Activated naive CD8-positive, alpha-beta T cell treated with anti-CD3 and anti-CD28 coated beads, Interleukin-2, amount 10 ng/mL, durations not matched to agents 7 days and 5 days (primary cell): ENCODE results near the gene MARCHF7. TPM values are rescaled to one million over a fixed set of nuclear protein-coding genes. Genes with fewer than 3 reads are reported as not detected.
"Not testable (repeated sequence)": the region's sequence is repeated elsewhere in the genome, so short reads cannot be mapped to it uniquely, and the experiment has no call there.

Source experiments
- ATAC-seq: fragments of 150-1000 bp; cut with Tn5 transposase; one replicate; pipeline ENCODE4 v1.10.0; 2021; ENCODE audit warnings: low read depth, moderate library complexity
- POLR2A ChIA-PET: fragments of 350-600 bp; sonication (Branson Sonifier 250); formaldehyde crosslinking; loops from one replicate; lab custom pipeline; 2021; ENCODE audit warnings: antibody characterized with exemption; lab: Charles Lee
- DNase-seq: peaks from one replicate; pipeline ENCODE4 v3.0.0; 2021
- H3K27ac Mint-ChIP-seq: one replicate; pipeline ENCODE4 v1.8.0; 2022; ENCODE audit warnings: mild to moderate bottlenecking, mixed read lengths
- H3K27me3 Mint-ChIP-seq: one replicate; pipeline ENCODE4 v1.8.0; 2022; ENCODE audit warnings: mild to moderate bottlenecking, moderate library complexity, mixed read lengths
- H3K36me3 Mint-ChIP-seq: one replicate; pipeline ENCODE4 v1.8.0; 2021; ENCODE audit warnings: mild to moderate bottlenecking, mixed read lengths
- H3K4me1 Mint-ChIP-seq: one replicate; pipeline ENCODE4 v1.8.0; 2021; ENCODE audit warnings: mixed read lengths
- H3K4me3 Mint-ChIP-seq: one replicate; pipeline ENCODE4 v1.8.0; 2022; ENCODE audit warnings: mild to moderate bottlenecking, moderate library complexity, mixed read lengths
- H3K9me3 Mint-ChIP-seq: one replicate; pipeline ENCODE4 v1.8.0; 2021; ENCODE audit warnings: mixed read lengths
- total RNA-seq, 2 experiments: library from RNA; stranded (reverse); gene quantifications; one replicate each; pipeline ENCODE4 v1.2.3, GENCODE V29; 2021

The MARCHF7 gene
- total RNA-seq: 100 to 1,000 TPM in 1 of 2 experiments, 10 to 100 TPM in 1; 92.1 to 106 TPM

- Mint-ChIP-seq H3K9me3 (no peaks in the 10 kb centered on the region), H3K36me3 (peaks cover 32% of the 10 kb centered on the region), H3K27ac (peak within 1 kb of the TSS; percentile 100), H3K4me3 (peak within 1 kb of the TSS; percentile 98), H3K27me3 (no peaks in the 10 kb centered on the region), H3K4me1 (peaks cover 39% of the 10 kb centered on the region)
- DNase-seq (peak; percentile 99), ATAC-seq (peak; percentile 94)
- POLR2A ChIA-PET: interaction anchor here (0.6 to 2.4 kb wide), 20 partner anchors 9 to 717 kb away, joined by 3 to 20 read pairs (median 4); partner anchors contain the start of genes LY75 and WDSUB1
Observed at GRCh38 chr2:159712143-159712928, at the start of gene MARCHF7. MARCHF7 (plus strand) TSS chr2:159712506; CDS start chr2:159729023, 16,517 bp downstream.

- H3K4me1 Mint-ChIP-seq, H3K9me3 Mint-ChIP-seq, H3K4me3 Mint-ChIP-seq, ATAC-seq, DNase-seq, POLR2A ChIA-PET, H3K27ac Mint-ChIP-seq, H3K27me3 Mint-ChIP-seq, H3K36me3 Mint-ChIP-seq: not testable (repeated sequence)
Observed at GRCh38 chr2:159667423-159667822, 44.9 kb upstream of the MARCHF7 start.

GRCh38 chr2:159671047-159671446, 41.3 kb upstream of the MARCHF7 start:
- DNase-seq (no peak), ATAC-seq (no peak)
- no peaks in the 10 kb centered on the region for H3K9me3 Mint-ChIP-seq
- H3K27ac Mint-ChIP-seq: no peak overlapping the region
- H3K4me1 Mint-ChIP-seq: no peaks in the 10 kb centered on the region
- POLR2A ChIA-PET: no interaction called here
- no peak overlapping the region for H3K4me3 Mint-ChIP-seq
- H3K27me3 Mint-ChIP-seq: no peaks in the 10 kb centered on the region
- H3K36me3 Mint-ChIP-seq: peaks cover 2% of the 10 kb centered on the region

GRCh38 chr2:159677654-159678053, 34.7 kb upstream of the MARCHF7 start:
- Mint-ChIP-seq H3K27me3 (no peaks in the 10 kb centered on the region), H3K36me3 (no peaks in the 10 kb centered on the region), H3K4me1 (no peaks in the 10 kb centered on the region), H3K4me3 (no peak overlapping the region), H3K27ac (no peak overlapping the region), H3K9me3 (no peaks in the 10 kb centered on the region)
- DNase-seq (no peak), ATAC-seq (no peak)
- POLR2A ChIA-PET: no interaction called here

GRCh38 chr2:159680692-159681091, 31.6 kb upstream of the MARCHF7 start:
- POLR2A ChIA-PET: no interaction called here
- Mint-ChIP-seq H3K4me3 (no peak overlapping the region), H3K9me3 (no peaks in the 10 kb centered on the region), H3K36me3 (no peaks in the 10 kb centered on the region), H3K4me1 (no peaks in the 10 kb centered on the region), H3K27ac (no peak overlapping the region), H3K27me3 (no peaks in the 10 kb centered on the region)
- no peak for ATAC-seq
- no peak for DNase-seq

- H3K4me3 Mint-ChIP-seq: no peak overlapping the region
- H3K9me3 Mint-ChIP-seq: no peaks in the 10 kb centered on the region
- POLR2A ChIA-PET: no interaction called here
- H3K27me3 Mint-ChIP-seq: no peaks in the 10 kb centered on the region
- no peak overlapping the region for H3K27ac Mint-ChIP-seq
- ATAC-seq (no peak), DNase-seq (no peak)
- no peaks in the 10 kb centered on the region for H3K36me3 Mint-ChIP-seq
- H3K4me1 Mint-ChIP-seq: no peaks in the 10 kb centered on the region
Observed at GRCh38 chr2:159683817-159684216, 28.5 kb upstream of the MARCHF7 start.

GRCh38 chr2:159684796-159685195, 27.5 kb upstream of the MARCHF7 start:
- Mint-ChIP-seq H3K36me3 (no peaks in the 10 kb centered on the region), H3K4me3 (no peak overlapping the region), H3K27me3 (no peaks in the 10 kb centered on the region), H3K27ac (no peak overlapping the region), H3K4me1 (no peaks in the 10 kb centered on the region), H3K9me3 (peaks cover 1% of the 10 kb centered on the region)
- POLR2A ChIA-PET: no interaction called here
- ATAC-seq: no peak
- no peak for DNase-seq

GRCh38 chr2:159694500-159695040, 17.7 kb upstream of the MARCHF7 start:
- no peak overlapping the region for H3K4me3 Mint-ChIP-seq
- no peak for DNase-seq
- POLR2A ChIA-PET: no interaction called here
- no peak for ATAC-seq
- no peaks in the 10 kb centered on the region for H3K4me1 Mint-ChIP-seq
- no peak overlapping the region for H3K27ac Mint-ChIP-seq
- H3K9me3 Mint-ChIP-seq: peaks cover 4% of the 10 kb centered on the region
- peaks cover 9% of the 10 kb centered on the region for H3K36me3 Mint-ChIP-seq
- no peaks in the 10 kb centered on the region for H3K27me3 Mint-ChIP-seq

GRCh38 chr2:159695795-159696448, 16.4 kb upstream of the MARCHF7 start:
- Mint-ChIP-seq H3K27me3 (no peaks in the 10 kb centered on the region), H3K36me3 (peaks cover 8% of the 10 kb centered on the region), H3K27ac (no peak overlapping the region), H3K4me3 (no peak overlapping the region), H3K9me3 (peaks cover 2% of the 10 kb centered on the region), H3K4me1 (no peaks in the 10 kb centered on the region)
- DNase-seq (no peak), ATAC-seq (no peak)
- POLR2A ChIA-PET: no interaction called here

- Mint-ChIP-seq H3K27ac (no peak overlapping the region), H3K4me1 (no peaks in the 10 kb centered on the region), H3K9me3 (no peaks in the 10 kb centered on the region), H3K36me3 (peaks cover 2% of the 10 kb centered on the region), H3K27me3 (no peaks in the 10 kb centered on the region), H3K4me3 (no peak overlapping the region)
- ATAC-seq: no peak
- no peak for DNase-seq
- POLR2A ChIA-PET: interaction anchor here (0.6 to 1.5 kb wide), 2 partner anchors 9 to 1231 kb away, joined by 3 to 5 read pairs; partner anchors contain the start of gene MARCHF7
Observed at GRCh38 chr2:159703491-159703890, 8.8 kb upstream of the MARCHF7 start.

GRCh38 chr2:159706385-159706980, 5.8 kb upstream of the MARCHF7 start:
- Mint-ChIP-seq H3K36me3 (peaks cover 9% of the 10 kb centered on the region), H3K27ac (no peak overlapping the region), H3K4me3 (no peak overlapping the region), H3K9me3 (no peaks in the 10 kb centered on the region), H3K4me1 (peaks cover 9% of the 10 kb centered on the region), H3K27me3 (no peaks in the 10 kb centered on the region)
- POLR2A ChIA-PET: no interaction called here
- no peak for DNase-seq
- no peak for ATAC-seq

- H3K36me3 Mint-ChIP-seq: peaks cover 13% of the 10 kb centered on the region
- no peak overlapping the region for H3K27ac Mint-ChIP-seq
- DNase-seq (no peak), ATAC-seq (no peak)
- POLR2A ChIA-PET: no interaction called here
- peaks cover 12% of the 10 kb centered on the region for H3K4me1 Mint-ChIP-seq
- no peaks in the 10 kb centered on the region for H3K9me3 Mint-ChIP-seq
- H3K4me3 Mint-ChIP-seq: no peak overlapping the region
- no peaks in the 10 kb centered on the region for H3K27me3 Mint-ChIP-seq
Observed at GRCh38 chr2:159708066-159708760, 4.1 kb upstream of the MARCHF7 start.

GRCh38 chr2:159710601-159711180, 1.6 kb upstream of the MARCHF7 start:
- Mint-ChIP-seq H3K27me3 (no peaks in the 10 kb centered on the region), H3K36me3 (peaks cover 19% of the 10 kb centered on the region), H3K4me3 (peak overlapping the region; percentile 10), H3K27ac (no peak overlapping the region), H3K9me3 (no peaks in the 10 kb centered on the region), H3K4me1 (peaks cover 29% of the 10 kb centered on the region)
- POLR2A ChIA-PET: no interaction called here
- DNase-seq: no peak
- no peak for ATAC-seq
